ENCODE data around the gene CEP120. TPM values are rescaled to one million over a fixed set of nuclear protein-coding genes. Genes with fewer than 3 reads are reported as not detected.
"Not testable (repeated sequence)": the region's sequence is repeated elsewhere in the genome, so short reads cannot be mapped to it uniquely, and the experiment has no call there.

The CEP120 gene
- total RNA-seq (10 to 100 TPM; 10.3 to 16.5 (median 12.4) TPM), polyA plus RNA-seq (1 to 10 TPM; 2.8 to 6.4 TPM)
- long read RNA-seq, donor 1, full-length matches to known transcripts, result 26 of 34 reads
- long read RNA-seq, donor 1, partial matches to known transcripts, result 2 of 34 reads
- long read RNA-seq, donor 1, other reads (novel, unspliced or antisense), result 6 of 34 reads
- long read RNA-seq, donor 2, result 0 reads
- long read RNA-seq, donor 3, full-length matches to known transcripts, result 17 of 27 reads
- long read RNA-seq, donor 3, partial matches to known transcripts, result 5 of 27 reads
- long read RNA-seq, donor 3, other reads (novel, unspliced or antisense), result 5 of 27 reads

DNA sequence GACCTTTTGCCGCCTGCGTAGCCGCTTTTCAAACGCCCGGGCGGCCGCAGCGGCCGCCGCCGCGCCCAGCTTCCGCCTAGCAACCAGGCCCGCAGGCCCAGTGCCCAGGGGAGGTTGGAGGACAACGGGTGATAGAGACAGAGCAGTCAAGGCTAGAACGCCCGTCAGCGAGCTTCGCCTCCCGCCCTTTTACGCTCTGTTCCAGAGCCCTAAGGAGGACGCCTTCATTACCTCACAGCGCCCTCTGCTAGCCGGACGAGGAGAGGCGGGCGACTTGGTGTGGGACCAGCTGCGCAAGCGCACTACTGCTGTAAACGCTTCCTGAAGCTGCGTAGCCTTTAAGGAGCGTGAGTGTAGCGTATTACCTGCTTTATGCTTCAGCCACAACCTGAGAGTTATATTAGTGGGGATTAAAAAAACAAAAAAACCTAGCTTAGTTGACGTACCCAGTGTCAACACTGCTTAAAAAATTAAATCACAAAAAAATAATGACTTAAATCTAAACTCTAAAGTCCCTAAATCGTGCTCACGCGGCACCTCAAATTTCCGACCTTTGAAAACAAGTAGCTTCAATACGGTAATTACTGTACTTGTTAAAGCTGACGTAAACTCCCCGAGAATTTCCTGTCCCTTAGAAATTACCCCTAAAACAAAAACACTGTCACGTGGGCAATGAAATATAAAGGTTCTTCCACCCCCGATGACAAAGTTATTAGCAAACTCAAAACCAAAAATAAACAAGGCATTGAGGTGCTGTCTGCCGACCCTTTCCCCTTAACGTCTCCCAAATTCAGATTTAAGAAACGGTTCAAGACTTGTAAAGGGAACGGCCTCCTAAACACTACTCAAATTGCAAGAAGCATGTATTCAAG is at the start of gene CEP120:
Gene CEP120 (minus strand): TSS at position 126 of the 872 bp plus-strand sequence. CDS start 405 bp downstream, outside the sequence.
- Histone ChIP-seq H3K27me3 (no peaks in the 10 kb centered on the region), H3K4me1 (peaks cover 0 to 35% (median 18%) of the 10 kb centered on the region in 12 donors), H3K27ac (peak within 1 kb of the TSS; percentile 79 to 96 (median 90)), H3K9me3 (no peaks in the 10 kb centered on the region), H3K36me3 (no peaks in the 10 kb centered on the region), H3K4me3 (peak within 1 kb of the TSS; percentile 64 to 98 (median 88))
- TF ChIP-seq, protein P1, sequence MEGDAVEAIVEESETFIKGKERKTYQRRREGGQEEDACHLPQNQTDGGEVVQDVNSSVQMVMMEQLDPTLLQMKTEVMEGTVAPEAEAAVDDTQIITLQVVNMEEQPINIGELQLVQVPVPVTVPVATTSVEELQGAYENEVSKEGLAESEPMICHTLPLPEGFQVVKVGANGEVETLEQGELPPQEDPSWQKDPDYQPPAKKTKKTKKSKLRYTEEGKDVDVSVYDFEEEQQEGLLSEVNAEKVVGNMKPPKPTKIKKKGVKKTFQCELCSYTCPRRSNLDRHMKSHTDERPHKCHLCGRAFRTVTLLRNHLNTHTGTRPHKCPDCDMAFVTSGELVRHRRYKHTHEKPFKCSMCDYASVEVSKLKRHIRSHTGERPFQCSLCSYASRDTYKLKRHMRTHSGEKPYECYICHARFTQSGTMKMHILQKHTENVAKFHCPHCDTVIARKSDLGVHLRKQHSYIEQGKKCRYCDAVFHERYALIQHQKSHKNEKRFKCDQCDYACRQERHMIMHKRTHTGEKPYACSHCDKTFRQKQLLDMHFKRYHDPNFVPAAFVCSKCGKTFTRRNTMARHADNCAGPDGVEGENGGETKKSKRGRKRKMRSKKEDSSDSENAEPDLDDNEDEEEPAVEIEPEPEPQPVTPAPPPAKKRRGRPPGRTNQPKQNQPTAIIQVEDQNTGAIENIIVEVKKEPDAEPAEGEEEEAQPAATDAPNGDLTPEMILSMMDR (IDR thresholded peaks at IDR 0.05), result peak; percentile 57 to 96 (median 76)
- peak; percentile 59 to 85 for TF ChIP-seq POLR2A (IDR thresholded peaks at IDR 0.05)
- ATAC-seq (peak; percentile 99 to 100 (median 100)), DNase-seq (peak; percentile 98 to 99 (median 99))
- 0 to 1% (median 0%) methylated on average over 35 to 47 of the region's 47 CpGs for WGBS, 4 donors
- intact Hi-C loops (cut with DNase I), result loop anchor here (1.0 to 10.0 kb wide), 8 partner anchors 81 to 189 kb away; partner anchors contain the start of gene CSNK1G3 (in 8 of the 10)

DNA sequence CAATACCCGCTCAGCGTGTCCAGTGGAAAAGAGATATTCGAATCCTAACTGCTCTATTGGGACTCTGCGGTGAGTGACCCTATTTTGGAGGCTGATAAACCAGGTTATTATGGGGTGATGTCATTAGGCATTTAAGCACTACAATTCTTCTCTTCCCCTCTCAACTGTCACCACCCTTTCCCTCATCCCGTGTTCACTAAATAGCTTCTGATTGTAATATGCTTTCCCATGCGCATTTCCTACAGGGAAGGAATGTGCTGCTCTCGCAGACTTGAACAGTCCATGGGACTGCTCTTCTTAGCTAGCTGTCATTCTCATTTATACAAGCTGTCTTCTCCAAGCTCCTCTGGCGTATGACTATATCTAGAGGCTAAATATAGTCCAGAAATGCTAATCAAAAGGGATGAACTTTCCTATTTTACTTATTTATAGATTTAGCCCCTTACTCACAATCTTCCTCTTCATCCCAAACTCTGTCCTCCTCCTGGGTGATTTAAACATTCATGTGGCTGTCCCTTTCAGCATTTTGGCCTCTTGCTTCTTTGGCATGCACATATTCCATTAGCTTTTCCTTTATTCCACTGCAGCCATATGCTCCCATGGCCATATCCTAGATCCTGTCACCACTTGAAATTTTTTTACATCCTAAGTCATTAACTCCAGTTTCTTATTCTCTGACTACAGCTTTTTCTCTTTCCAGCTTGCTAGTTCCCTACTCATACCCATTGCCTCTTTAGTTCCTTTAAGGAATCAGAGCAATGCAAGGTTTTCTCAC is 49.1 kb upstream of the CEP120 start:
- intact Hi-C loops (cut with DNase I), result no loop called here
- no peaks in the 10 kb centered on the region for H3K9me3 ChIP-seq
- WGBS, 4 donors, result 32 to 46% (median 37%) methylated on average over 8 of the region's 8 CpGs
- DNase-seq (no peak), ATAC-seq (peak; percentile 70 to 89 (median 78))
- H3K27ac ChIP-seq, result peak overlapping the region in 4 of 12 donors; percentile 3 to 39 (median 22)
- H3K27me3 ChIP-seq, result no peaks in the 10 kb centered on the region
- TF ChIP-seq, protein P1 (IDR thresholded peaks at IDR 0.05), result no peak
- TF ChIP-seq POLR2A (IDR thresholded peaks at IDR 0.05), result no peak
- no peak overlapping the region for H3K4me3 ChIP-seq
- no peaks in the 10 kb centered on the region for H3K36me3 ChIP-seq
- peaks cover 0 to 4% (median 0%) of the 10 kb centered on the region in 12 donors for H3K4me1 ChIP-seq

DNA sequence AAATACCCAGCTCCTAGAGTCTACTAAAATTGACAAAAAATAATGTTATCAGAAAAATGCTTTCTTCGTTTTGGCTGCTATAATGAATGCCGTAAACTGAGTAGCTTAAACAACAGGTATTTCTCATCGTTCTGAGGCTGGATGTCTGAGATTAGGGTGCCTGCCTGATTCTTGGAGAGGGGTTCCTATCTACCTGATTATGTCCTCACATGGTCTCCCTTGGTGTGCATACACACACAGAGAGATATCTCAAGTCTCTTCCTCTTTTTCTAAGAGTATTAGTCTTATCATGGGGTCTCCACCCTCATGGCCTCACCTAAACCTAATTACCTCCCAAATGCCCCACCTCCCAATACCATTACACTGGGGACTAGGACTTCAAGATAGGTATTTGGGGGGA is 48.2 kb upstream of the CEP120 start:
- Histone ChIP-seq H3K4me1 (peaks cover 0 to 4% (median 0%) of the 10 kb centered on the region in 12 donors), H3K27me3 (no peaks in the 10 kb centered on the region), H3K4me3 (no peak overlapping the region), H3K36me3 (no peaks in the 10 kb centered on the region), H3K9me3 (no peaks in the 10 kb centered on the region), H3K27ac (peak overlapping the region in 1 of 12 donors; percentile 39)
- TF ChIP-seq POLR2A (IDR thresholded peaks at IDR 0.05), result no peak
- TF ChIP-seq, protein P1 (IDR thresholded peaks at IDR 0.05), result no peak
- no peak for ATAC-seq
- DNase-seq, result no peak
- 87 to 91% (median 90%) methylated on average over 3 of the region's 3 CpGs for WGBS, 4 donors
- intact Hi-C loops (cut with DNase I), result no loop called here

DNA sequence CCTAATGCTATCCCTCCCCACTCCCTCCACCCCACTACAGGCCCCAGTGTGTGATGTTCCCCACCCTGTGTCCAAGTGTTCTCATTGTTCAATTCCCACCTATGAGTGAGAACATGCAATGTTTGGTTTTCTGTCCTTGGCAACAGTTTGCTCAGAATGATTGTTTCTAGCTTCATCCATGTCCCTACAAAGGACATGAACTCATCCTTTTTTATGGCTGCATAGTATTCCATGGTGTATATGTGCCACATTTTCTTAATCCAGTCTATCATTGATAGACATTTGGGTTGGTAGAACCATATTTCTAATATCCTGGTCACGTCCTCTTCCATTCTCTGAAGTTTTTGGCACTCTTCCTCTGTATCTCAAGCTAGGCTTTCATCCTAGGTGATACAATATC is 43.6 kb upstream of the CEP120 start:
- H3K27ac ChIP-seq, H3K9me3 ChIP-seq, DNase-seq, H3K27me3 ChIP-seq, H3K36me3 ChIP-seq, H3K4me1 ChIP-seq, ATAC-seq, H3K4me3 ChIP-seq: not testable (repeated sequence)
- intact Hi-C loops (cut with DNase I), result loop anchor here in 1 of 10 donors (2.0 kb wide), 1 partner anchor 24 kb away; no protein-coding TSS in a partner anchor
- WGBS, 4 donors, result 89 to 100% (median 94%) methylated on average over 1 of the region's 1 CpG
